ENCODE results near the gene TMEM169.

TMEM169 gene

DNA sequence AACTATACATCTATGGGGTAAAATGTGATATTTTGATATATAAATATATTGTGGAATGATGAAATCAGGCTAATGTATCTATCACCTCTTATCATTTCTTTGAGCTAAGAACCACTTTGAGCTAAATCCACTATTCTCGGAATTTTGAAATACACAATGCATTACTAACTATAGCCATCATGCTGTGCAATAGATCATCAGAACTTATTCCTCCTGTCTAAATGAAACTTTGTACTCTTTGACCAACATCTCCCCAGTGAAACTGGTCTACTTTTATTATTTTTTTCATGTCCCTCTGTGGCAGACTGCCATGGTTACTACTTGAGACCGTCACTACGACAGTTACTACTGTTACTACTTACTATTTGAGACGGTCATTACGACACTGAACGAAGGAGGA lies 11.5 kb upstream of the TMEM169 start:
- DNase-seq (ENCODE audit: low spot score): no peak
- no peak overlapping the region for H3K27ac ChIP-seq
- no peak overlapping the region for H3K4me3 ChIP-seq
- TF ChIP-seq CTCF (IDR thresholded peaks at IDR 0.05): no peak

- no peak overlapping the region for H3K4me3 ChIP-seq
- H3K27ac ChIP-seq: no peak overlapping the region
- no peak for TF ChIP-seq CTCF (IDR thresholded peaks at IDR 0.05)
- no peak for DNase-seq (ENCODE audit: low spot score)
These were observed 10.4 kb upstream of the TMEM169 start for GRCh38 chr2:216071111-216071851.

GRCh38 chr2:216072473-216072872 lies 9.2 kb upstream of the TMEM169 start:
- DNase-seq (ENCODE audit: low spot score): no peak

DNA sequence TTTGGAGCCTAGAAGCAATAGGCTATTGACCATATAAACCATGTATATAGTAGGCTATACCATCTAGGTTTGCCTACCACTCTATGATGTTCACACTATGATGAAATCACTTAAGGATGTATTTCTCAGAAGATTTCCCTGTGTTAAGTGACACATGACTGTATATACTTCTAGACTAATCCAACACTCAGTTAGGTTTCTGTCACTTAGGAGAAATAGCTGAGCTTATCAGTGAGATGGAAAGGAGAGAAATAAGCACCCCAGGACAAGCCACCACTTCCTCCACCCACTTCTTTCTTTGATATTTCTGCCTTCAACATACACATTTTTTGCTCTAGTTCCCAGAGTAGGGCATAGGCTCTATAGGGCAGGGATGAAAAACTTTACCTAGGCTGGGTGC lies 7.9 kb upstream of the TMEM169 start:
- Histone ChIP-seq H3K4me3 (no peak overlapping the region), H3K27ac (no peak overlapping the region)
- TF ChIP-seq CTCF (IDR thresholded peaks at IDR 0.05): no peak
- DNase-seq (ENCODE audit: low spot score): no peak

More at GRCh38 chr2:216072473-216072872, 9.2 kb upstream of the TMEM169 start:
- H3K27ac ChIP-seq: no peak overlapping the region
- H3K4me3 ChIP-seq: no peak overlapping the region
- no peak for TF ChIP-seq CTCF (IDR thresholded peaks at IDR 0.05)

GRCh38 chr2:216074380-216074779 lies 7.3 kb upstream of the TMEM169 start:
- no peak overlapping the region for H3K4me3 ChIP-seq
- TF ChIP-seq CTCF (IDR thresholded peaks at IDR 0.05): no peak
- no peak overlapping the region for H3K27ac ChIP-seq
- DNase-seq (ENCODE audit: low spot score): no peak

- H3K27ac ChIP-seq: no peak overlapping the region
- TF ChIP-seq CTCF (IDR thresholded peaks at IDR 0.05): no peak
These were observed 6.9 kb upstream of the TMEM169 start for GRCh38 chr2:216074794-216075193.

More at GRCh38 chr2:216074794-216075193, 6.9 kb upstream of the TMEM169 start:
- DNase-seq (ENCODE audit: low spot score): no peak
- H3K4me3 ChIP-seq: no peak overlapping the region
